Measurements from ENCODE around the gene SGF29.
"Not testable (repeated sequence)": the region's sequence is repeated elsewhere in the genome, so short reads cannot be mapped to it uniquely, and the experiment has no call there.

GRCh38 chr16:28615486-28616223 is 61.9 kb downstream of the SGF29 start:
- peak; percentile 62 to 69 (median 67) for TF ChIP-seq CTCF (IDR thresholded peaks at IDR 0.05)
- TF ChIP-seq POLR2A, EP300 (IDR thresholded peaks at IDR 0.05): not testable (repeated sequence)
